IPS-15b (cell line): ENCODE data around the gene CFAP99.

Experiments used
- H3K27me3 ChIP-seq: one replicate; pipeline ENCODE4 v1.6.1; 2013; ENCODE audit warnings: low read length; ENCODE audit not compliant: control insufficient read depth, insufficient read depth
- H3K36me3 ChIP-seq: one replicate; pipeline ENCODE4 v1.6.1; 2013; ENCODE audit warnings: low read length; ENCODE audit not compliant: control insufficient read depth, insufficient read depth
- H3K4me1 ChIP-seq: one replicate; pipeline ENCODE4 v1.6.1; 2013; ENCODE audit warnings: mild to moderate bottlenecking, low read length; ENCODE audit not compliant: control insufficient read depth, insufficient read depth
- H3K4me3 ChIP-seq: one replicate; pipeline ENCODE4 v1.5.1; 2013; ENCODE audit warnings: low read depth, low read length
- H3K9ac ChIP-seq: one replicate; pipeline ENCODE4 v1.6.1; 2013; ENCODE audit warnings: low read depth, mild to moderate bottlenecking, low read length
- H3K9me3 ChIP-seq: one replicate; pipeline ENCODE4 v1.6.1; 2013; ENCODE audit warnings: mild to moderate bottlenecking, low read length; ENCODE audit not compliant: control insufficient read depth, insufficient read depth

The CFAP99 gene

DNA sequence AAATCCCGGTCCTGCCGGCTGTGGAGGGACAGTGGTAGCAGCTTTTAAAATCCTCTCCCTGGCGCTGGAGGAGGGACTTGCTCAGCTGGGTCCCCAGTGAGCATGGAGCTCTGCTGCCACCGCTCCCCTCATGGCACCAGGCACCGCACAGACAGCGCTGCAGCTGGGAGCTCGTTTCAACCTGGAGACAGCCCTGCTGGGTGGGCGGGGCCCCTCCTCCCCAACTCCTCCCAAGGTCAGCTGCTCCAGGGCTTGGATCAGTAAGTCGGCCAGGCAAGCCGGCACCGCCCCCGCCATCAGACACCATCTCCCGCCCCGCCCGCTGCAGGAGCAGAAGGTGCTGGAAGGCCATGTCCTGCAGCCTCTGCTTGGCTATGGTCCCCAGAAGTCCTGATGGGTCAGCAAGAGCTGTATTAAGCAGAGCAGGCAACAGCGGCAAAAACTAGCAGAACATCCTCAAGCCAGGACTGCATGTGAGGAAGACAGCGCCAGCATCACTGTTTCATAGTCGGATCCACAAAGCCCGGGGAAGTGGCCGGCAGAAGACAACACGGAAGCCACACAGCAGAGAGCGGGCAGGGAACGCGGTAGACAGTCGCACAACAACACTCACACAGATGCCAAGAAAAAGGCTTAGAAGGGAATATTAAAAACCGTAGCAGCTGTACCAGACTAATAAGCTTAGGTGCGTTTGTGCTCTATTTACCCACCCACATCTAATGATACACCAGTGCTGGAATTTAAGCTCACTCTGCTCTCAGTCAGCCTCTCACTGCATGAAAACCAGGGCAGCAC lies 16.5 kb upstream of the CFAP99 start:
- no peaks in the 10 kb centered on the region for H3K36me3 ChIP-seq
- H3K4me3 ChIP-seq = peak overlapping the region; percentile 39
- no peaks in the 10 kb centered on the region for H3K9me3 ChIP-seq
- peaks cover 11% of the 10 kb centered on the region for H3K4me1 ChIP-seq
- H3K27me3 ChIP-seq = no peaks in the 10 kb centered on the region
- no peak overlapping the region for H3K9ac ChIP-seq

DNA sequence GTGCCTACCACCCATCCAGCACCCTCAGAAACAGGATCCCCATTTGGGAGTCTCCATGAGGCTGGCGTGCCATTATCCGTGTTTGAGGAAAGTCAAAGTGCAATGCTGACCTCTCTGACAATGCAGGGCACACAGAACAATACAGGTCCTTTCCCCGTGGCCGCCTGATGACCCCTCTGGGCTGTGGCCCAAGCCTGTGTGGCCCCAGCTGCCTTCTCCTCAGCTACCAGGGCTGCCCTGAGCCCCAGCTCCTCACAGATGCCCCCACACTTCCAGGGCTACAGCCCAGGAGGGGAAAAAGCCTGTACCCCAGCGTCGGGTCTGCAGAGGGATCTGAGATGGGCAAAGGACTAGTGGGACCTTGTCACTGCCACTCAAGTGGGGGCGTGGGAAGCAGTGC lies 15.8 kb upstream of the CFAP99 start:
- Histone ChIP-seq H3K4me3 (no peak overlapping the region), H3K4me1 (peaks cover 11% of the 10 kb centered on the region), H3K36me3 (no peaks in the 10 kb centered on the region), H3K9ac (no peak overlapping the region), H3K9me3 (no peaks in the 10 kb centered on the region), H3K27me3 (no peaks in the 10 kb centered on the region)

DNA sequence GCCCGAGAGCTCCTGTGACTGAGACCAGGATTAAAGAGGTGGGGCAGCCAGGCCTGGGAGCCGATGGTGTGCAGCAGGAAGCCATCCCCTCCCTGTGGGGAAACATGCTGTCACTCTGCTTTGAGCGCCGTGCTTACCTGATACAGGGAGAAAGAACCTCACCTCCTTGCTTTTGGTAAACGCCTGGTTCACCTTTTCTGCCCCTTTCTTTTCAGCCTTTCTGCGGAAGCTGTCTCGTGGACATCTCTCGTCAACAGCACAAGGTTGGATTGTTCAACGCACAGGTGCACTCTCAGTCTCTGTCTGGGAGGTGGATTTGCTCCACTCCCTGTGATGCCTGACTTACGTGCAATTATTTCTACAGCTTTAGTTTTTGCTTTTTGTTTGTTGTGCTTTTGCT lies 12.3 kb upstream of the CFAP99 start:
- Histone ChIP-seq H3K4me1 (peaks cover 9% of the 10 kb centered on the region), H3K27me3 (no peaks in the 10 kb centered on the region), H3K4me3 (no peak overlapping the region), H3K36me3 (no peaks in the 10 kb centered on the region), H3K9me3 (no peaks in the 10 kb centered on the region), H3K9ac (no peak overlapping the region)

DNA sequence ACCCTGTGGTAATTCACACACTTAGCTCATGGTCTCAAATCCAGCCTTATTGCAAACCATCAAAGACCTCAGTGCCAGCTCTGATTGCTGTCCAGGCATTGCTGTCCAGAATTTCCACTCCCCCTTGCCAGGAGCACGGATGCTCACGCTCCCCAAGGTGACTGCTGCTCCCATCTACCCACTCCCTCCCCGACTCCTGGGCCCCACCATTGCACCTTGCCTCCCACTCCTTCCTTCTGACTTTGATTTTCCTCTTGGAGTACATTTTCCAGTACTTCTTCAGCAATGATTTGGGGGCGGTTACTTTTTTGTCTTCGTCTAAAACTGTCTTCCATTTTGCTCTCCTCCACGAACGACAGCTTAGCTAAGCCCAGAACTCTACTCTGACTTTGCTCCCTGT lies 11.8 kb upstream of the CFAP99 start:
- H3K9ac ChIP-seq = no peak overlapping the region
- no peaks in the 10 kb centered on the region for H3K9me3 ChIP-seq
- H3K4me3 ChIP-seq = no peak overlapping the region
- peaks cover 7% of the 10 kb centered on the region for H3K4me1 ChIP-seq
- H3K36me3 ChIP-seq = no peaks in the 10 kb centered on the region
- H3K27me3 ChIP-seq = no peaks in the 10 kb centered on the region

DNA sequence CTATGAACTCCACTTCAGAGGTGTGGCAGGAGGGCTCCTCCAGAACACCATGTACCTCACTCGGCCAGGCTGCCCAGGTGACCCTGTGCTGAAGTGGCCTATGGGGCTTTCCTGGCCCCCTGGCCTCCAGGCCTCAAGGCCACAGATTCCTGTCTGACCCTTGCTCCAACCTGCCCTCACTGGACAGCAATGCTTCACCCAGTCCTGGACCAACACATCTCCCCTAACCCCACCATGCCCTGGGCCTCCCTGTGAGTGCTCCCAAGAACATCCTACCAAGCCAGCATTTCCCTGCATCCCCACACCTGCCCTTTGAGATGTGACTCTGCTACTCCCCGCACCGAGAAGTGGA lies 10.8 kb upstream of the CFAP99 start:
- Histone ChIP-seq H3K36me3 (no peaks in the 10 kb centered on the region), H3K9ac (no peak overlapping the region), H3K27me3 (no peaks in the 10 kb centered on the region), H3K4me1 (no peaks in the 10 kb centered on the region), H3K4me3 (no peak overlapping the region), H3K9me3 (no peaks in the 10 kb centered on the region)

GRCh38 chr4:2408401-2408958 lies 10.3 kb upstream of the CFAP99 start:
- no peak overlapping the region for H3K9ac ChIP-seq
- no peak overlapping the region for H3K4me3 ChIP-seq
- no peaks in the 10 kb centered on the region for H3K36me3 ChIP-seq
- no peaks in the 10 kb centered on the region for H3K9me3 ChIP-seq
- H3K4me1 ChIP-seq = peaks cover 1% of the 10 kb centered on the region
- peaks cover under 1% of the 10 kb centered on the region for H3K27me3 ChIP-seq

GRCh38 chr4:2408976-2409375 lies 9.8 kb upstream of the CFAP99 start:
- no peaks in the 10 kb centered on the region for H3K9me3 ChIP-seq
- H3K27me3 ChIP-seq = peaks cover 4% of the 10 kb centered on the region
- H3K36me3 ChIP-seq = no peaks in the 10 kb centered on the region
- no peak overlapping the region for H3K9ac ChIP-seq
- H3K4me3 ChIP-seq = no peak overlapping the region
- peaks cover 4% of the 10 kb centered on the region for H3K4me1 ChIP-seq

GRCh38 chr4:2409381-2409783 lies 9.4 kb upstream of the CFAP99 start:
- Histone ChIP-seq H3K4me3 (no peak overlapping the region), H3K9ac (no peak overlapping the region), H3K27me3 (peaks cover 8% of the 10 kb centered on the region), H3K9me3 (no peaks in the 10 kb centered on the region), H3K36me3 (no peaks in the 10 kb centered on the region), H3K4me1 (peaks cover 4% of the 10 kb centered on the region)

DNA sequence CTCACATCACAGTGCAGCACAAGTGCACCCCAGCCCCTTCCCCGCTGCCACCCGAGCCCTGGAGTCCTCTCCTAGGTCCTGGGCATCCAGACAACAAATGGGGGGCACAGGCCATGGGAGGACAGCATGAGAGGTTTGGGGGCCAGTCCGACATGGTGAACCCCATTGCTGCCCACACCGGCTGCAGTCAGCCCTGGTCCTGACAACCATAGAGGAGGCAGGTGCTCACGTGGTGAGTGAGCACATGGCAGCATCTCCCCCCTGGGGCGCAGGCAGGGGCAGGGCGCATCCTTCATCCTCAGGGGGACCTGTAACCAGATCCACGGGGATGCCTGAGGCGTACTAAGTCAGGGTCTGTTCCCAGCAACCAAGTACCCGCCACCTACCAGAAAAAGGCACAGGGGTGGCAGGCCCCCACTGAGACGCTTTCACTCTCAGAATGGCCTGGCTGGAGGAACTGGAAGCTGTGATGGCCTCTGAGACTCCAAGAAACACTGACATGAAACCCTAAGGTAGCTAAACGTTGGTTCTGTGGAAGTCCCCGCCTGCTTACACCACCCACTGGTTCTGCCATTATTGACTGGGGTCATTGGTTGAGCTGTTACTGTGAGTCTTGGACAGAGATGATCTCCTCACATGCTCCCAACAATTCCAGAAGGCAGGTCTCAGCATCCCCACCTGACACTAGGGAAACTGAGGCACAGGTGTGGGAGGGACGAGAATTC lies 6.8 kb upstream of the CFAP99 start:
- Histone ChIP-seq H3K27me3 (peaks cover 34% of the 10 kb centered on the region), H3K9me3 (no peaks in the 10 kb centered on the region), H3K4me3 (no peak overlapping the region), H3K36me3 (no peaks in the 10 kb centered on the region), H3K4me1 (peaks cover 6% of the 10 kb centered on the region), H3K9ac (no peak overlapping the region)

GRCh38 chr4:2412534-2412884 lies 6.2 kb upstream of the CFAP99 start:
- no peaks in the 10 kb centered on the region for H3K36me3 ChIP-seq
- H3K4me1 ChIP-seq = peaks cover 6% of the 10 kb centered on the region
- peaks cover 39% of the 10 kb centered on the region for H3K27me3 ChIP-seq
- H3K9ac ChIP-seq = no peak overlapping the region
- no peaks in the 10 kb centered on the region for H3K9me3 ChIP-seq
- H3K4me3 ChIP-seq = peak overlapping the region; percentile 28

- no peaks in the 10 kb centered on the region for H3K9me3 ChIP-seq
- no peak overlapping the region for H3K9ac ChIP-seq
- peaks cover 45% of the 10 kb centered on the region for H3K27me3 ChIP-seq
- H3K4me3 ChIP-seq = peak overlapping the region; percentile 28
- peaks cover 6% of the 10 kb centered on the region for H3K4me1 ChIP-seq
- H3K36me3 ChIP-seq = no peaks in the 10 kb centered on the region
Measured at GRCh38 chr4:2412885-2413716, 5.7 kb upstream of the CFAP99 start.
